Loucy (cell line): ENCODE results near the gene GRB14.
"Not testable (repeated sequence)": the region's sequence is repeated elsewhere in the genome, so short reads cannot be mapped to it uniquely, and the experiment has no call there.

ENCODE experiments used
- H2AFZ ChIP-seq: fragments of 200-600 bp; sonication (generic); 2 replicates; pipeline ENCODE4 v1.6.0; 2016; ENCODE audit warnings: antibody characterized with exemption, mild to moderate bottlenecking, low read length, moderate library complexity
- H3F3A ChIP-seq: fragments of 200-600 bp; 2 replicates; pipeline ENCODE4 v1.6.0; 2016; ENCODE audit warnings: antibody characterized with exemption, low read depth, mild to moderate bottlenecking
- H3K27me3 ChIP-seq: fragments of 200-600 bp; sonication (generic); 2 replicates; pipeline ENCODE4 v1.6.1; 2014; ENCODE audit warnings: low read length, mild to moderate bottlenecking; ENCODE audit not compliant: insufficient read depth, poor library complexity, severe bottlenecking
- H3K36me3 ChIP-seq: fragments of 200-600 bp; sonication (generic); 2 replicates; pipeline ENCODE4 v1.6.1; 2016; ENCODE audit warnings: low read length; ENCODE audit not compliant: insufficient read depth
- H3K4me1 ChIP-seq: fragments of 200-600 bp; sonication (generic); 2 replicates; pipeline ENCODE4 v1.5.1; 2014; ENCODE audit warnings: low read length, mild to moderate bottlenecking; ENCODE audit not compliant: insufficient read depth, poor library complexity, severe bottlenecking
- H3K4me2 ChIP-seq: fragments of 200-600 bp; sonication (generic); 2 replicates; pipeline ENCODE4 v1.6.0; 2014; ENCODE audit warnings: antibody characterized with exemption, low read length, low read depth, mild to moderate bottlenecking; ENCODE audit not compliant: poor library complexity, severe bottlenecking
- H3K4me3 ChIP-seq: fragments of 200-600 bp; sonication (generic); 2 replicates; pipeline ENCODE4 v1.5.1; 2014; ENCODE audit warnings: low read length, mild to moderate bottlenecking, mixed read lengths; ENCODE audit not compliant: poor library complexity, severe bottlenecking
- H3K79me2 ChIP-seq: fragments of 200-600 bp; sonication (generic); 2 replicates; pipeline ENCODE4 v1.6.1; 2014; ENCODE audit warnings: low read length; ENCODE audit not compliant: insufficient read depth
- H3K9ac ChIP-seq: fragments of 200-600 bp; sonication (generic); 2 replicates; pipeline ENCODE4 v1.6.0; 2014; ENCODE audit warnings: mild to moderate bottlenecking, low read depth, low read length, moderate library complexity; ENCODE audit not compliant: poor library complexity, severe bottlenecking
- H3K9me2 ChIP-seq: fragments of 200-600 bp; sonication (generic); replicated peaks from 2 replicates; pipeline ENCODE4 v1.6.1; 2016; ENCODE audit warnings: low read depth, low read length, mixed read lengths
- H3K9me3 ChIP-seq: fragments of 200-600 bp; sonication (generic); 2 replicates; pipeline ENCODE4 v1.6.1; 2014; ENCODE audit warnings: mild to moderate bottlenecking, antibody characterized with exemption, low read length, low read depth; ENCODE audit not compliant: insufficient read depth
- H4K20me1 ChIP-seq: fragments of 200-600 bp; sonication (generic); 2 replicates; pipeline ENCODE4 v1.6.0; 2014; ENCODE audit warnings: antibody characterized with exemption, low read length, mild to moderate bottlenecking; ENCODE audit not compliant: insufficient read depth, poor library complexity, severe bottlenecking
- EZH2phosphoT487 ChIP-seq: fragments of 200-600 bp; IDR thresholded peaks from 2 replicates; pipeline ENCODE4 v1.6.1; 2018; ENCODE audit warnings: antibody characterized with exemption, mild to moderate bottlenecking, moderate library complexity, borderline replicate concordance
- TF ChIP-seq, protein P1 (sequence below): fragments of 200-600 bp; sonication (generic); conservative IDR thresholded peaks from 2 replicates; pipeline ENCODE4 v1.5.1; 2014; ENCODE audit warnings: mild to moderate bottlenecking, antibody characterized with exemption, low read length

The GRB14 gene

DNA sequence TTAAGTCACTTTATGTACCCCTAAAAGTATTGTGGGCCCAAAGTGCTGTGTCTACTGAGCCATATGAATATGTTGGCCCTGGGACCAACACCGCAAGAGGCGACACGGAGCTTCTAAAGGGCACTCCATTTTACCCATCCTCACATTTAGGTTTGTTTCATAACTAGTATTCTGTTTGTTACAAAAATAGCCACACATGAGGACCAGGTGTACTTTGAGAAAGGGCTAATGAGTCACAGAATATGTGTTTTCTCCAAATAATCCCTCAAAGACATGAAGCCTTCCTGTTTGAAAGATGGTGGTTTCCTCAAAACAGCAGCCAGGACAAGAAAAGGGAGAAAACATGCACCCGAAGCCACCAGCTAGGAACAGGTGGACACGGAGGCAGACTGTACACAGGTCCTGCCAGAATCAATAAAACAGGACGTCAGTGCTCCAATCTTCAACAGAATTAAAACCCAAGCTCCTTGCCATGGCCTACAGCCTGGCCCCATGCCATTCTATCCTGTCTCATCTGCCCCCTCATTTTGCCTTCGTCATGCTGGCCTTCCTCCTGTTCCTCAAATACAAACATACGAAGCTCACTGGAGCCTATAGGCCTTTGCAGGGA lies 21.8 kb upstream of the GRB14 start:
- H3K36me3 ChIP-seq: no peaks in the 10 kb centered on the region
- TF ChIP-seq, protein P1, sequence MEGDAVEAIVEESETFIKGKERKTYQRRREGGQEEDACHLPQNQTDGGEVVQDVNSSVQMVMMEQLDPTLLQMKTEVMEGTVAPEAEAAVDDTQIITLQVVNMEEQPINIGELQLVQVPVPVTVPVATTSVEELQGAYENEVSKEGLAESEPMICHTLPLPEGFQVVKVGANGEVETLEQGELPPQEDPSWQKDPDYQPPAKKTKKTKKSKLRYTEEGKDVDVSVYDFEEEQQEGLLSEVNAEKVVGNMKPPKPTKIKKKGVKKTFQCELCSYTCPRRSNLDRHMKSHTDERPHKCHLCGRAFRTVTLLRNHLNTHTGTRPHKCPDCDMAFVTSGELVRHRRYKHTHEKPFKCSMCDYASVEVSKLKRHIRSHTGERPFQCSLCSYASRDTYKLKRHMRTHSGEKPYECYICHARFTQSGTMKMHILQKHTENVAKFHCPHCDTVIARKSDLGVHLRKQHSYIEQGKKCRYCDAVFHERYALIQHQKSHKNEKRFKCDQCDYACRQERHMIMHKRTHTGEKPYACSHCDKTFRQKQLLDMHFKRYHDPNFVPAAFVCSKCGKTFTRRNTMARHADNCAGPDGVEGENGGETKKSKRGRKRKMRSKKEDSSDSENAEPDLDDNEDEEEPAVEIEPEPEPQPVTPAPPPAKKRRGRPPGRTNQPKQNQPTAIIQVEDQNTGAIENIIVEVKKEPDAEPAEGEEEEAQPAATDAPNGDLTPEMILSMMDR: no peak
- no peak for TF ChIP-seq EZH2phosphoT487
- no peaks in the 10 kb centered on the region for H3K4me1 ChIP-seq
- H4K20me1 ChIP-seq: no peaks in the 10 kb centered on the region
- no peaks in the 10 kb centered on the region for H3F3A ChIP-seq
- H3K9me3 ChIP-seq: no peaks in the 10 kb centered on the region
- no peak overlapping the region for H2AFZ ChIP-seq
- no peak overlapping the region for H3K4me3 ChIP-seq
- H3K4me2 ChIP-seq: no peak overlapping the region
- H3K9me2 ChIP-seq: no peaks in the 10 kb centered on the region
- no peaks in the 10 kb centered on the region for H3K27me3 ChIP-seq
- H3K9ac ChIP-seq: no peak overlapping the region
- no peaks in the 10 kb centered on the region for H3K79me2 ChIP-seq

DNA sequence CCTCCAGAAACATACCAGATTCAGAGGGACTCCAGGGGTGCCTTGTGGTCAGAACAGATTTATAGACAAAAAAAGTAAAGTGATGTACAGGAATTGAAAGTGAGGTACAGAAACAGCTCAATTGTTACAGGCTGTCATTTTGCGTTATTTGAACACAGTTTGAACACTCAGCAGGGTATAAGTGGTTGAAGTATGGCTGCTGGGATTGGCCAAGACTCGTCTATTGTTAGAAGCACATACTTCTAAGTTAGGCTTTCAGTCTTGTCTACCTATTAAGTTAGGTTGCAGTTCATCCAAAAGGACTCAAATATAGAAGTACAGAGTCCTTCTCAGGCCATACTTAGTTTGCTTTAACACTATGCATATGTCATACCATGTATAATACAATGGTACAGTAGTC lies 21.0 kb upstream of the GRB14 start:
- H3K36me3 ChIP-seq: no peaks in the 10 kb centered on the region
- no peaks in the 10 kb centered on the region for H3K4me1 ChIP-seq
- H3K79me2 ChIP-seq: no peaks in the 10 kb centered on the region
- H3K27me3 ChIP-seq: no peaks in the 10 kb centered on the region
- no peaks in the 10 kb centered on the region for H3K9me2 ChIP-seq
- H3K4me3 ChIP-seq: no peak overlapping the region
- TF ChIP-seq, protein P1: no peak
- no peak for TF ChIP-seq EZH2phosphoT487
- no peak overlapping the region for H2AFZ ChIP-seq
- H4K20me1 ChIP-seq: no peaks in the 10 kb centered on the region
- no peak overlapping the region for H3K9ac ChIP-seq
- H3K9me3 ChIP-seq: no peaks in the 10 kb centered on the region
- no peak overlapping the region for H3K4me2 ChIP-seq
- H3F3A ChIP-seq: no peaks in the 10 kb centered on the region

DNA sequence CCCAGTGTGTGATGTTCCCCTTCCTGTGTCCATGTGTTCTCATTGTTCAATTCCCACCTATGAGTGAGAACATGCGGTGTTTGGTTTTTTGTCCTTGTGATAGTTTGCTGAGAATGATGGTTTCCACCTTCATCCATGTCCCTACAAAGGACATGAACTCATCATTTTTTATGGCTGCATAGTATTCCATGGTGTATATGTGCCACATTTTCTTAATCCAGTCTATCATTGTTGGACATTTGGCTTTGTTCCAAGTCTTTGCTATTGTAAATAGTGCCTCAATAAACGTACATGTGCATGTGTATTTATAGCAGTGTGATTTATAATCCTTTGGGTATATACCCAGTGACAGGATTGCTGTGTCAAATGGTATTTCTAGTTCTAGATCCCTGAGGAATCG lies 7.0 kb upstream of the GRB14 start:
- H3K9me3 ChIP-seq, H3K9ac ChIP-seq, H3K79me2 ChIP-seq, H3K4me3 ChIP-seq, H3K4me1 ChIP-seq, H3K9me2 ChIP-seq, H2AFZ ChIP-seq, H3K27me3 ChIP-seq, H3K4me2 ChIP-seq, H4K20me1 ChIP-seq, H3F3A ChIP-seq, H3K36me3 ChIP-seq: not testable (repeated sequence)

DNA sequence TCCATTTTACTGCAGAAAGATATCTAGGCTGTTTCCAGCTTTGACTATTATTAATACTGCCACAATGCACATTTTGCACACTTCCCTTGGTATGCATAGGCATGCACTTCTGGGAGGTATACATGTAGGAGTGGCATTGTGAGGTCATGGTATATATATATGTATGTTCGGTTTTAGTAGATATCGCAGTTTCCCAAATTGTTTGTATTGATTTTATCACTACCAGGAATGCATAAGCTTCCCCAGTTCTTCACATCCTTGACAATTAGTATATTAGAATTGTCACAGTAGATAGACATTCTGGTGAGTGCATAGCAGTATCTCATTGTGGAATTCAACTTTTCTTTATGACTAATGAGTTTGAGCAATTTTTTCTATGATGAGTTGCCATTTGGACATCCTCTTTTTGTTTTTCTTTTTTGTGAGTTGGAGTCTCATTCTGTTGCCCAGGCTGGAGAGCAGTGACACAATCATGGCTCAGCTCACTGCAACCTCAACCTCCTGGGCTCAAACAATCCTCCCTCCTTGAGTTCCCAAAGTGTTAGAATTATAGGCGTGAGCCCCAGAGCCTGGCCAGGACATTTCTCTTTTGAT lies 4.2 kb upstream of the GRB14 start:
- no peak overlapping the region for H3K4me2 ChIP-seq

More for the DNA sequence above, 4.2 kb upstream of the GRB14 start:
- Histone ChIP-seq H3F3A (no peaks in the 10 kb centered on the region), H3K9ac (no peak overlapping the region), H3K27me3 (no peaks in the 10 kb centered on the region), H3K79me2 (no peaks in the 10 kb centered on the region), H3K9me3 (no peaks in the 10 kb centered on the region), H4K20me1 (no peaks in the 10 kb centered on the region), H2AFZ (no peak overlapping the region), H3K9me2 (no peaks in the 10 kb centered on the region), H3K4me1 (no peaks in the 10 kb centered on the region), H3K4me3 (no peak overlapping the region), H3K36me3 (no peaks in the 10 kb centered on the region)
- TF ChIP-seq, protein P1: no peak
- TF ChIP-seq EZH2phosphoT487: no peak
